Endothelial cell of umbilical vein (primary cell): ENCODE data around the gene FMN2. TPM values are rescaled to one million over a fixed set of nuclear protein-coding genes. Genes with fewer than 3 reads are reported as not detected.

ENCODE experiments used
- BruUV-seq: library from RNA; stranded (reverse); fragments of 400-500 nt; replicated peaks from 2 replicates; lab custom pipeline; 2021; lab: Mats Ljungman, UMichigan
- CTCF ChIA-PET: fragments of 300-600, 350-600 bp; sonication (Branson Sonifier 250); formaldehyde crosslinking; loops from one replicate; lab custom pipeline; 2021; ENCODE audit warnings: antibody characterized with exemption, inconsistent platforms; lab: Charles Lee
- POLR2A ChIA-PET: fragments of 300-600, 350-600 bp; sonication (Branson Sonifier 250); formaldehyde crosslinking; loops from one replicate; lab custom pipeline; 2021; ENCODE audit warnings: antibody characterized with exemption, inconsistent platforms; lab: Charles Lee
- DNase-seq: peaks from one replicate; pipeline ENCODE4 v3.0.0-alpha.2; 2011; ENCODE audit warnings: low read depth, low spot score
- FAIRE-seq: peaks from 2 replicates; lab custom pipeline; 2011; peaks lifted over from hg19 to GRCh38; lab: Jason Lieb, UNC
- H2AFZ ChIP-seq: 2 replicates; pipeline ENCODE4 v1.6.0; 2012; ENCODE audit warnings: low read depth, low read length, control low read depth, inconsistent platforms
- H3K27ac ChIP-seq: 2 replicates; pipeline ENCODE4 v1.5.1; 2011; ENCODE audit warnings: low read depth, mild to moderate bottlenecking, control low read depth, low read length, moderate library complexity; ENCODE audit not compliant: insufficient read depth
- H3K27me3 ChIP-seq, 2 experiments: 2 replicates each; pipeline versions ENCODE4 v1.6.0 to v1.6.1; 2011; ENCODE audit warnings: low read length in 2 of 2, mixed read lengths in 1 of 2; ENCODE audit not compliant: control insufficient read depth in 2 of 2, insufficient read depth in 2 of 2
- H3K36me3 ChIP-seq, 2 experiments: 2 replicates in 1 of 2; 3 replicates in 1 of 2; pipeline ENCODE4 v1.5.1; 2011; ENCODE audit warnings: low read length in 2 of 2, mild to moderate bottlenecking in 1 of 2, moderate library complexity in 1 of 2; ENCODE audit not compliant: control insufficient read depth in 2 of 2, insufficient read depth in 2 of 2; ENCODE audit errors: extremely low read depth in 1 of 2
- H3K4me1 ChIP-seq: 3 replicates; pipeline ENCODE4 v1.5.1; 2011; ENCODE audit warnings: mild to moderate bottlenecking, low read length; ENCODE audit not compliant: control insufficient read depth, insufficient read depth; ENCODE audit errors: extremely low read depth
- H3K4me2 ChIP-seq: 2 replicates; pipeline ENCODE4 v1.6.1; 2011; ENCODE audit warnings: low read length, control low read depth, mixed read lengths; ENCODE audit not compliant: insufficient read depth
- H3K4me3 ChIP-seq, 3 experiments: fragments of 200-600 bp in 1 of 3; sonication (generic), shearing (Covaris generic) in 1 of 3; replicated peaks in 1 of 3; 2 replicates each; pipeline ENCODE4 v1.5.1; 2011 to 2016; ENCODE audit warnings: control low read depth in 3 of 3, low read length in 3 of 3, mild to moderate bottlenecking in 2 of 3, inconsistent platforms in 1 of 3, low read depth in 1 of 3, moderate library complexity in 1 of 3; ENCODE audit not compliant: insufficient read depth in 1 of 3
- H3K79me2 ChIP-seq: 2 replicates; pipeline ENCODE4 v1.6.0; 2012; ENCODE audit warnings: low read length, inconsistent platforms; ENCODE audit not compliant: control insufficient read depth, insufficient read depth
- H3K9ac ChIP-seq: replicated peaks from 2 replicates; pipeline ENCODE3; 2011; ENCODE audit warnings: low read length, control low read depth; ENCODE audit not compliant: insufficient read depth; ENCODE audit errors: extremely low read depth
- H3K9me1 ChIP-seq: replicated peaks from 3 replicates; pipeline ENCODE4 v1.6.0; 2011; ENCODE audit warnings: mild to moderate bottlenecking, low read length; ENCODE audit not compliant: control insufficient read depth, insufficient read depth; ENCODE audit errors: extremely low read depth
- H3K9me3 ChIP-seq: replicated peaks from 2 replicates; pipeline ENCODE4 v1.5.1; 2012; ENCODE audit warnings: low read length, inconsistent platforms; ENCODE audit not compliant: control insufficient read depth, insufficient read depth
- H4K20me1 ChIP-seq: replicated peaks from 2 replicates; pipeline ENCODE3; 2011; ENCODE audit warnings: mild to moderate bottlenecking, low read length; ENCODE audit not compliant: control insufficient read depth, insufficient read depth; ENCODE audit errors: extremely low read depth
- EZH2 ChIP-seq: IDR thresholded peaks from 2 replicates; pipeline ENCODE4 v1.6.1; 2012; ENCODE audit warnings: borderline replicate concordance, low read depth, mild to moderate bottlenecking, moderate library complexity, low read length, inconsistent platforms; ENCODE audit not compliant: severe bottlenecking
- FOS ChIP-seq: IDR thresholded peaks from 2 replicates; pipeline ENCODE4 v1.6.1; 2011; ENCODE audit warnings: mild to moderate bottlenecking, low read length, moderate library complexity, borderline replicate concordance; ENCODE audit not compliant: insufficient read depth
- GATA2 ChIP-seq: IDR thresholded peaks from 2 replicates; pipeline ENCODE4 v1.7.0; 2011; ENCODE audit warnings: low read depth, mild to moderate bottlenecking, moderate library complexity, mixed read lengths, low read length; ENCODE audit not compliant: insufficient read length, insufficient read depth
- JUN ChIP-seq: IDR thresholded peaks from 2 replicates; pipeline ENCODE4 v1.6.1; 2011; ENCODE audit warnings: borderline replicate concordance, low read depth; ENCODE audit not compliant: insufficient read length, insufficient read depth
- MAX ChIP-seq: IDR thresholded peaks from 2 replicates; pipeline ENCODE4 v1.6.1; 2011; ENCODE audit not compliant: insufficient read depth, insufficient read length
- MYC ChIP-seq: IDR thresholded peaks from one replicate; pipeline ENCODE4 v1.6.1; 2011; ENCODE audit warnings: mild to moderate bottlenecking, low read depth, low read length
- POLR2A ChIP-seq: IDR thresholded peaks from 2 replicates; pipeline ENCODE4 v1.6.1; 2012; ENCODE audit warnings: low read depth, mild to moderate bottlenecking, control low read depth, low read length
- POLR2AphosphoS5 ChIP-seq: IDR thresholded peaks from 2 replicates; pipeline ENCODE4 v1.6.1; 2012; ENCODE audit warnings: low read depth, mild to moderate bottlenecking, control low read depth, low read length, moderate library complexity; ENCODE audit not compliant: insufficient read depth
- dilution Hi-C: fragments of 300-500 bp; cut with MboI; formaldehyde crosslinking; loops from one replicate; pipeline ENCODE4 v1.15.0; 2019; ENCODE audit warnings: low sequenced_read_pairs; ENCODE audit not compliant: extremely low pct_ligation_motif_present
- intact Hi-C: fragments of 100-400 bp; cut with micrococcal nuclease; formaldehyde crosslinking; loops from one replicate; pipeline ENCODE4 v1.10.0; 2022
- polyA plus RNA-seq, 4 experiments: library from polyadenylated mRNA; depleted of rRNA in 3 of 4; stranded (reverse) in 3 of 4; unstranded in 1 of 4; fragments of >200 nt; gene quantifications; 2 replicates each; pipeline versions ENCODE4 v1.2.1 to v1.2.3, GENCODE V29; 2011 to 2012; ENCODE audit warnings: missing spikeins in 1 of 4
- total RNA-seq: library from RNA; stranded (reverse); gene quantifications from 2 replicates; pipeline ENCODE4 v1.2.3, GENCODE V29; 2021
- TF ChIP-seq, protein P1 (sequence below), 2 donors: IDR thresholded peaks; 1 replicate in 1 of 2; 2 replicates in 1 of 2; pipeline ENCODE4 v1.5.1; 2011; ENCODE audit warnings: low read length in 2 of 2, mild to moderate bottlenecking in 2 of 2, moderate library complexity in 2 of 2, control low read depth in 1 of 2, inconsistent platforms in 1 of 2, low read depth in 1 of 2; ENCODE audit not compliant: insufficient read depth in 1 of 2; ENCODE audit errors: extremely low read depth in 1 of 2

The FMN2 gene
- total and polyA plus RNA-seq, 2 donors (not counting 3 experiments of a cell fraction or from before 2014, with no cell fraction given), result not detected

GRCh38 chr1:240199758-240200645 lies 108.3 kb downstream of the FMN2 start:
- TF ChIP-seq MYC (no peak), MAX (no peak), FOS (no peak), JUN (no peak), EZH2 (no peak), GATA2 (no peak), POLR2AphosphoS5 (no peak), POLR2A (no peak)
- TF ChIP-seq, protein P1, sequence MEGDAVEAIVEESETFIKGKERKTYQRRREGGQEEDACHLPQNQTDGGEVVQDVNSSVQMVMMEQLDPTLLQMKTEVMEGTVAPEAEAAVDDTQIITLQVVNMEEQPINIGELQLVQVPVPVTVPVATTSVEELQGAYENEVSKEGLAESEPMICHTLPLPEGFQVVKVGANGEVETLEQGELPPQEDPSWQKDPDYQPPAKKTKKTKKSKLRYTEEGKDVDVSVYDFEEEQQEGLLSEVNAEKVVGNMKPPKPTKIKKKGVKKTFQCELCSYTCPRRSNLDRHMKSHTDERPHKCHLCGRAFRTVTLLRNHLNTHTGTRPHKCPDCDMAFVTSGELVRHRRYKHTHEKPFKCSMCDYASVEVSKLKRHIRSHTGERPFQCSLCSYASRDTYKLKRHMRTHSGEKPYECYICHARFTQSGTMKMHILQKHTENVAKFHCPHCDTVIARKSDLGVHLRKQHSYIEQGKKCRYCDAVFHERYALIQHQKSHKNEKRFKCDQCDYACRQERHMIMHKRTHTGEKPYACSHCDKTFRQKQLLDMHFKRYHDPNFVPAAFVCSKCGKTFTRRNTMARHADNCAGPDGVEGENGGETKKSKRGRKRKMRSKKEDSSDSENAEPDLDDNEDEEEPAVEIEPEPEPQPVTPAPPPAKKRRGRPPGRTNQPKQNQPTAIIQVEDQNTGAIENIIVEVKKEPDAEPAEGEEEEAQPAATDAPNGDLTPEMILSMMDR (IDR thresholded peaks at IDR 0.05; ENCODE audit: extremely low read depth in 1 of 2, insufficient read depth in 1 of 2, low read depth in 1 of 2, low read length in 2 of 2), result no peak
- H3K9ac ChIP-seq, result no peak overlapping the region
- no peaks in the 10 kb centered on the region for H4K20me1 ChIP-seq
- ChIA-PET CTCF (no interaction called here), POLR2A (no interaction called here)
- H3K4me2 ChIP-seq, result no peak overlapping the region
- intact Hi-C loops, result no loop called here
- no peak overlapping the region for H3K27ac ChIP-seq
- no TSS peak for BruUV-seq
- H3K4me1 ChIP-seq, result no peaks in the 10 kb centered on the region
- DNase-seq, result no peak
- dilution Hi-C loops, result no loop called here
- H3K79me2 ChIP-seq, result no peaks in the 10 kb centered on the region
- no peaks in the 10 kb centered on the region for H3K9me3 ChIP-seq
- no peak overlapping the region for H2AFZ ChIP-seq
- no peaks in the 10 kb centered on the region for H3K27me3 ChIP-seq
- FAIRE-seq, result no peak
- no peaks in the 10 kb centered on the region for H3K9me1 ChIP-seq
- H3K36me3 ChIP-seq, result no peaks in the 10 kb centered on the region
- no peak overlapping the region for H3K4me3 ChIP-seq
